HG02852 (cell line): ENCODE measurements around the gene METRNL.

ENCODE experiments used
- ATAC-seq: cut with Tn5 transposase; IDR thresholded peaks from one replicate; pipeline ENCODE4 v1.9.1; 2021; ENCODE audit warnings: mild to moderate bottlenecking, moderate library complexity; ENCODE audit not compliant: unreplicated experiment

METRNL gene

GRCh38 chr17:83103943-83104311 lies 24.5 kb downstream of the METRNL start:
- no peak for ATAC-seq

GRCh38 chr17:83104577-83105505 lies 25.4 kb downstream of the METRNL start:
- ATAC-seq: no peak

- ATAC-seq: no peak
Observed at GRCh38 chr17:83105512-83105911, 26.1 kb downstream of the METRNL start.

GRCh38 chr17:83106056-83106588 lies 26.7 kb downstream of the METRNL start:
- no peak for ATAC-seq

- ATAC-seq: no peak
Observed at GRCh38 chr17:83106913-83107655, 27.7 kb downstream of the METRNL start.

- ATAC-seq: no peak
Observed at GRCh38 chr17:83107656-83108048, 28.2 kb downstream of the METRNL start.

GRCh38 chr17:83108709-83109108 lies 29.3 kb downstream of the METRNL start:
- ATAC-seq: no peak

- ATAC-seq: no peak
Observed at GRCh38 chr17:83109386-83109785, 30.0 kb downstream of the METRNL start.

GRCh38 chr17:83109793-83110645 lies 30.6 kb downstream of the METRNL start:
- no peak for ATAC-seq

- no peak for ATAC-seq
Observed at GRCh38 chr17:83110735-83111134, 31.3 kb downstream of the METRNL start.

- no peak for ATAC-seq
Observed at GRCh38 chr17:83111516-83112282, 32.3 kb downstream of the METRNL start.

GRCh38 chr17:83113381-83113780 lies 34.0 kb downstream of the METRNL start:
- ATAC-seq: no peak

GRCh38 chr17:83113792-83114191 lies 34.4 kb downstream of the METRNL start:
- no peak for ATAC-seq

GRCh38 chr17:83114706-83115105 lies 35.3 kb downstream of the METRNL start:
- no peak for ATAC-seq

GRCh38 chr17:83115202-83115651 lies 35.8 kb downstream of the METRNL start:
- ATAC-seq: no peak

- ATAC-seq: no peak
Observed at GRCh38 chr17:83115832-83116231, 36.4 kb downstream of the METRNL start.

GRCh38 chr17:83116311-83116771 lies 36.9 kb downstream of the METRNL start:
- no peak for ATAC-seq

GRCh38 chr17:83116783-83117555 lies 37.6 kb downstream of the METRNL start:
- ATAC-seq: no peak

- no peak for ATAC-seq
Observed at GRCh38 chr17:83117583-83117982, 38.2 kb downstream of the METRNL start.
